22Rv1 (cell line): ENCODE measurements around the gene LTBP2.

Experiments used
- ZFX ChIP-seq: fragments of 450-650 bp; IDR thresholded peaks from 2 replicates; pipeline ENCODE4 v1.6.1; 2017; ENCODE audit warnings: antibody characterized with exemption, borderline replicate concordance
- TF ChIP-seq, protein P1 (sequence below): fragments of 450-650 bp; IDR thresholded peaks from 2 replicates; pipeline ENCODE4 v1.5.1; 2017; ENCODE audit warnings: mild to moderate bottlenecking

GRCh38 chr14:74647678-74648461 lies 35.8 kb upstream of the LTBP2 start:
- TF ChIP-seq, protein P1, sequence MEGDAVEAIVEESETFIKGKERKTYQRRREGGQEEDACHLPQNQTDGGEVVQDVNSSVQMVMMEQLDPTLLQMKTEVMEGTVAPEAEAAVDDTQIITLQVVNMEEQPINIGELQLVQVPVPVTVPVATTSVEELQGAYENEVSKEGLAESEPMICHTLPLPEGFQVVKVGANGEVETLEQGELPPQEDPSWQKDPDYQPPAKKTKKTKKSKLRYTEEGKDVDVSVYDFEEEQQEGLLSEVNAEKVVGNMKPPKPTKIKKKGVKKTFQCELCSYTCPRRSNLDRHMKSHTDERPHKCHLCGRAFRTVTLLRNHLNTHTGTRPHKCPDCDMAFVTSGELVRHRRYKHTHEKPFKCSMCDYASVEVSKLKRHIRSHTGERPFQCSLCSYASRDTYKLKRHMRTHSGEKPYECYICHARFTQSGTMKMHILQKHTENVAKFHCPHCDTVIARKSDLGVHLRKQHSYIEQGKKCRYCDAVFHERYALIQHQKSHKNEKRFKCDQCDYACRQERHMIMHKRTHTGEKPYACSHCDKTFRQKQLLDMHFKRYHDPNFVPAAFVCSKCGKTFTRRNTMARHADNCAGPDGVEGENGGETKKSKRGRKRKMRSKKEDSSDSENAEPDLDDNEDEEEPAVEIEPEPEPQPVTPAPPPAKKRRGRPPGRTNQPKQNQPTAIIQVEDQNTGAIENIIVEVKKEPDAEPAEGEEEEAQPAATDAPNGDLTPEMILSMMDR: no peak
- TF ChIP-seq ZFX: no peak
